22Rv1 (cell line): ENCODE measurements around the gene DIP2C.

Experiments used
- H3K27ac ChIP-seq: fragments of 450-650 bp; 2 replicates; pipeline ENCODE4 v1.5.1; 2017
- CTCF ChIP-seq: fragments of 450-650 bp; IDR thresholded peaks from 2 replicates; pipeline ENCODE4 v1.5.1; 2017; ENCODE audit warnings: mild to moderate bottlenecking
- ZFX ChIP-seq: fragments of 450-650 bp; IDR thresholded peaks from 2 replicates; pipeline ENCODE4 v1.6.1; 2017; ENCODE audit warnings: antibody characterized with exemption, borderline replicate concordance

The DIP2C gene

GRCh38 chr10:387593-387891 is 301.9 kb downstream of the DIP2C start:
- no peak for TF ChIP-seq ZFX
- TF ChIP-seq CTCF, result no peak
- H3K27ac ChIP-seq, result no peak overlapping the region

- H3K27ac ChIP-seq, result no peak overlapping the region
- no peak for TF ChIP-seq ZFX
Observed at GRCh38 chr10:386771-387592, 302.5 kb downstream of the DIP2C start.

- H3K27ac ChIP-seq, result no peak overlapping the region
- no peak for TF ChIP-seq CTCF
- no peak for TF ChIP-seq ZFX
Observed at GRCh38 chr10:385571-386300, 303.7 kb downstream of the DIP2C start.

- TF ChIP-seq CTCF (no peak), ZFX (no peak)
- H3K27ac ChIP-seq, result no peak overlapping the region
Observed at GRCh38 chr10:384538-385305, 304.7 kb downstream of the DIP2C start.

- TF ChIP-seq ZFX, result no peak
- no peak for TF ChIP-seq CTCF
- H3K27ac ChIP-seq, result no peak overlapping the region
Observed at GRCh38 chr10:383519-383918, 305.9 kb downstream of the DIP2C start.

GRCh38 chr10:381805-382204 is 307.7 kb downstream of the DIP2C start:
- no peak overlapping the region for H3K27ac ChIP-seq
- TF ChIP-seq CTCF, result no peak
- TF ChIP-seq ZFX, result no peak

GRCh38 chr10:381346-381745 is 308.1 kb downstream of the DIP2C start:
- TF ChIP-seq ZFX (no peak), CTCF (no peak)
- no peak overlapping the region for H3K27ac ChIP-seq
